GM19468 (cell line): ENCODE results near the gene SAFB.
"Not testable (repeated sequence)": the region's sequence is repeated elsewhere in the genome, so short reads cannot be mapped to it uniquely, and the experiment has no call there.

Source experiments
- ATAC-seq: cut with Tn5 transposase; IDR thresholded peaks from one replicate; pipeline ENCODE4 v1.9.1; 2021; ENCODE audit warnings: mild to moderate bottlenecking, moderate library complexity, moderate number of reproducible peaks; ENCODE audit not compliant: unreplicated experiment; ENCODE audit errors: extremely low read depth

Gene SAFB

GRCh38 chr19:5694167-5694955, 71.5 kb downstream of the SAFB start:
- no peak for ATAC-seq

- ATAC-seq = no peak
Measured at GRCh38 chr19:5694956-5695648, 72.2 kb downstream of the SAFB start.

- ATAC-seq = no peak
Measured at GRCh38 chr19:5695649-5696195, 72.8 kb downstream of the SAFB start.

GRCh38 chr19:5696196-5697021, 73.5 kb downstream of the SAFB start:
- ATAC-seq = no peak

- no peak for ATAC-seq
Measured at GRCh38 chr19:5697022-5697889, 74.4 kb downstream of the SAFB start.

- ATAC-seq = no peak
Measured at GRCh38 chr19:5697890-5698634, 75.2 kb downstream of the SAFB start.

GRCh38 chr19:5698635-5699422, 75.9 kb downstream of the SAFB start:
- ATAC-seq = no peak

- ATAC-seq = no peak
Measured at GRCh38 chr19:5700455-5701092, 77.7 kb downstream of the SAFB start.

- ATAC-seq = not testable (repeated sequence)
Measured at GRCh38 chr19:5702053-5702410, 79.1 kb downstream of the SAFB start.

GRCh38 chr19:5703819-5704818, 81.2 kb downstream of the SAFB start:
- no peak for ATAC-seq

- ATAC-seq = no peak
Measured at GRCh38 chr19:5705552-5705951, 82.7 kb downstream of the SAFB start.

GRCh38 chr19:5706876-5707573, 84.1 kb downstream of the SAFB start:
- ATAC-seq = no peak

GRCh38 chr19:5707576-5708575, 85.0 kb downstream of the SAFB start:
- no peak for ATAC-seq

GRCh38 chr19:5711025-5711424, 88.1 kb downstream of the SAFB start:
- no peak for ATAC-seq

- ATAC-seq = no peak
Measured at GRCh38 chr19:5711713-5712161, 88.9 kb downstream of the SAFB start.
